GM19025 (cell line): ENCODE measurements around the gene RAPGEF5.
A peak's percentile ranks its signal among the peaks of the same experiment; 100 is the strongest.
"Not testable (repeated sequence)": the region's sequence is repeated elsewhere in the genome, so short reads cannot be mapped to it uniquely, and the experiment has no call there.

Experiments used
- ATAC-seq: cut with Tn5 transposase; IDR thresholded peaks from one replicate; pipeline ENCODE4 v1.9.1; 2021; ENCODE audit warnings: mild to moderate bottlenecking, low read depth, moderate library complexity; ENCODE audit not compliant: unreplicated experiment

Gene RAPGEF5

GRCh38 chr7:22105550-22105949 lies 251.4 kb downstream of the RAPGEF5 start:
- no peak for ATAC-seq

GRCh38 chr7:22094413-22095342 lies 262.3 kb downstream of the RAPGEF5 start:
- ATAC-seq, result no peak

GRCh38 chr7:22093936-22094335 lies 263.0 kb downstream of the RAPGEF5 start:
- ATAC-seq, result no peak

- no peak for ATAC-seq
These were observed 264.0 kb downstream of the RAPGEF5 start for GRCh38 chr7:22093001-22093400.

GRCh38 chr7:22090958-22091525 lies 265.9 kb downstream of the RAPGEF5 start:
- not testable (repeated sequence) for ATAC-seq

GRCh38 chr7:22090512-22090911 lies 266.4 kb downstream of the RAPGEF5 start:
- ATAC-seq, result no peak

- no peak for ATAC-seq
These were observed 266.8 kb downstream of the RAPGEF5 start for GRCh38 chr7:22090107-22090506.

GRCh38 chr7:22088827-22089226 lies 268.1 kb downstream of the RAPGEF5 start:
- ATAC-seq, result no peak

GRCh38 chr7:22087861-22088260 lies 269.1 kb downstream of the RAPGEF5 start:
- no peak for ATAC-seq

- no peak for ATAC-seq
These were observed 273.2 kb downstream of the RAPGEF5 start for GRCh38 chr7:22083704-22084240.

GRCh38 chr7:22082886-22083703 lies 273.9 kb downstream of the RAPGEF5 start:
- ATAC-seq, result peak; percentile 96

- ATAC-seq, result no peak
These were observed 274.4 kb downstream of the RAPGEF5 start for GRCh38 chr7:22082553-22082885.

- ATAC-seq, result not testable (repeated sequence)
These were observed 276.7 kb downstream of the RAPGEF5 start for GRCh38 chr7:22080219-22080618.

GRCh38 chr7:22078872-22079271 lies 278.1 kb downstream of the RAPGEF5 start:
- ATAC-seq, result not testable (repeated sequence)

GRCh38 chr7:22075561-22075960 lies 281.4 kb downstream of the RAPGEF5 start:
- ATAC-seq, result no peak

- no peak for ATAC-seq
These were observed 282.1 kb downstream of the RAPGEF5 start for GRCh38 chr7:22074897-22075296.
